GM15510 (cell line): ENCODE measurements around the gene HBQ1.

ENCODE experiments used
- POLR2A ChIP-seq: IDR thresholded peaks from 3 replicates; pipeline ENCODE4 v1.6.1; 2011; ENCODE audit warnings: borderline replicate concordance; ENCODE audit not compliant: insufficient read length; ENCODE audit errors: extremely low read depth

HBQ1 gene

GRCh38 chr16:180101-180675 is at the start of gene HBQ1:
Gene HBQ1 (plus strand): TSS chr16:180459. CDS start chr16:180487, 28 bp downstream.
- no peak for TF ChIP-seq POLR2A

- TF ChIP-seq POLR2A = no peak
Measured at GRCh38 chr16:130533-131173, 49.6 kb upstream of the HBQ1 start.

GRCh38 chr16:132120-132519 is 48.1 kb upstream of the HBQ1 start:
- no peak for TF ChIP-seq POLR2A

GRCh38 chr16:133716-134115 is 46.5 kb upstream of the HBQ1 start:
- TF ChIP-seq POLR2A = no peak

- TF ChIP-seq POLR2A = no peak
Measured at GRCh38 chr16:138049-138417, 42.2 kb upstream of the HBQ1 start.

- no peak for TF ChIP-seq POLR2A
Measured at GRCh38 chr16:140175-140857, 39.9 kb upstream of the HBQ1 start.

GRCh38 chr16:142405-142967 is 37.8 kb upstream of the HBQ1 start:
- no peak for TF ChIP-seq POLR2A

- no peak for TF ChIP-seq POLR2A
Measured at GRCh38 chr16:143047-143446, 37.2 kb upstream of the HBQ1 start.

- no peak for TF ChIP-seq POLR2A
Measured at GRCh38 chr16:143456-143855, 36.8 kb upstream of the HBQ1 start.

GRCh38 chr16:144797-145252 is 35.4 kb upstream of the HBQ1 start:
- TF ChIP-seq POLR2A = no peak

- no peak for TF ChIP-seq POLR2A
Measured at GRCh38 chr16:146646-147045, 33.6 kb upstream of the HBQ1 start.

- TF ChIP-seq POLR2A = no peak
Measured at GRCh38 chr16:149024-149660, 31.1 kb upstream of the HBQ1 start.

GRCh38 chr16:152141-153128 is 27.8 kb upstream of the HBQ1 start, which contains the start of gene HBZ:
Gene HBZ (plus strand): TSS chr16:152644. CDS start chr16:152910, 266 bp downstream.
- TF ChIP-seq POLR2A = no peak
